ENCODE data around the gene AMPD3.

Gene AMPD3

GRCh38 chr11:10506008-10506370, 50.9 kb downstream of the AMPD3 start:
- DNase-seq = no peak

GRCh38 chr11:10511181-10511621, 56.1 kb downstream of the AMPD3 start:
- DNase-seq = no peak

- DNase-seq = no peak
These were observed 59.1 kb downstream of the AMPD3 start for GRCh38 chr11:10514202-10514601.

GRCh38 chr11:10514709-10515108, 59.6 kb downstream of the AMPD3 start:
- DNase-seq = no peak

GRCh38 chr11:10515418-10515817, 60.4 kb downstream of the AMPD3 start:
- no peak for DNase-seq

GRCh38 chr11:10518123-10518522, 63.1 kb downstream of the AMPD3 start:
- no peak for DNase-seq

GRCh38 chr11:10518891-10519290, 63.8 kb downstream of the AMPD3 start:
- DNase-seq = no peak

GRCh38 chr11:10519630-10520029, 64.6 kb downstream of the AMPD3 start:
- DNase-seq = no peak

- DNase-seq = no peak
These were observed 65.5 kb downstream of the AMPD3 start for GRCh38 chr11:10520562-10520961.

GRCh38 chr11:10522276-10522675, 67.2 kb downstream of the AMPD3 start:
- no peak for DNase-seq

GRCh38 chr11:10522921-10523320, 67.9 kb downstream of the AMPD3 start:
- DNase-seq = no peak

- no peak for DNase-seq
These were observed 69.4 kb downstream of the AMPD3 start for GRCh38 chr11:10524471-10524870.

GRCh38 chr11:10526974-10527918, 72.2 kb downstream of the AMPD3 start:
- no peak for DNase-seq

- no peak for DNase-seq
These were observed 73.1 kb downstream of the AMPD3 start for GRCh38 chr11:10528121-10528520.

- DNase-seq = no peak
These were observed 74.2 kb downstream of the AMPD3 start for GRCh38 chr11:10529279-10529678.

- no peak for DNase-seq
These were observed 77.5 kb downstream of the AMPD3 start for GRCh38 chr11:10532526-10532925.

GRCh38 chr11:10533323-10533722, 78.3 kb downstream of the AMPD3 start:
- DNase-seq = no peak

- DNase-seq = no peak
These were observed 79.3 kb downstream of the AMPD3 start for GRCh38 chr11:10534316-10534715.

GRCh38 chr11:10537600-10537999, 82.5 kb downstream of the AMPD3 start:
- no peak for DNase-seq

- DNase-seq = no peak
These were observed 83.9 kb downstream of the AMPD3 start for GRCh38 chr11:10538924-10539323.

GRCh38 chr11:10539339-10539738, 84.3 kb downstream of the AMPD3 start:
- DNase-seq = no peak

GRCh38 chr11:10540546-10540914, 85.5 kb downstream of the AMPD3 start:
- DNase-seq = no peak

- peak; percentile 96 for DNase-seq
These were observed 86.0 kb downstream of the AMPD3 start, which contains the start of gene RNF141 for GRCh38 chr11:10540915-10541560. TSS of gene RNF141 (minus strand) at chr11:10541187. CDS start at chr11:10534158, 7,029 bp downstream.

- no peak for DNase-seq
These were observed 86.5 kb downstream of the AMPD3 start for GRCh38 chr11:10541561-10541930.

Measured in activated CD4-positive, alpha-beta T cell treated with anti-CD3 and anti-CD28 coated beads, Interleukin-2, amount 50 U/mL, for 1 hour (primary cell).